Endothelial cell of umbilical vein (primary cell): ENCODE measurements around the gene BCR. TPM values are rescaled to one million over a fixed set of nuclear protein-coding genes. Genes with fewer than 3 reads are reported as not detected.
"Not testable (repeated sequence)": the region's sequence is repeated elsewhere in the genome, so short reads cannot be mapped to it uniquely, and the experiment has no call there.

Experiments used
- BruUV-seq: library from RNA; stranded (reverse); fragments of 400-500 nt; replicated peaks from 2 replicates; lab custom pipeline; 2021; lab: Mats Ljungman, UMichigan
- CTCF ChIA-PET: fragments of 300-600, 350-600 bp; sonication (Branson Sonifier 250); formaldehyde crosslinking; loops from one replicate; lab custom pipeline; 2021; ENCODE audit warnings: antibody characterized with exemption, inconsistent platforms; lab: Charles Lee
- POLR2A ChIA-PET: fragments of 300-600, 350-600 bp; sonication (Branson Sonifier 250); formaldehyde crosslinking; loops from one replicate; lab custom pipeline; 2021; ENCODE audit warnings: antibody characterized with exemption, inconsistent platforms; lab: Charles Lee
- DNase-seq: peaks from one replicate; pipeline ENCODE4 v3.0.0-alpha.2; 2011; ENCODE audit warnings: low read depth, low spot score
- FAIRE-seq: peaks from 2 replicates; lab custom pipeline; 2011; peaks lifted over from hg19 to GRCh38; lab: Jason Lieb, UNC
- H2AFZ ChIP-seq: 2 replicates; pipeline ENCODE4 v1.6.0; 2012; ENCODE audit warnings: low read depth, low read length, control low read depth, inconsistent platforms
- H3K27ac ChIP-seq: 2 replicates; pipeline ENCODE4 v1.5.1; 2011; ENCODE audit warnings: low read depth, mild to moderate bottlenecking, control low read depth, low read length, moderate library complexity; ENCODE audit not compliant: insufficient read depth
- H3K27me3 ChIP-seq, 2 experiments: 2 replicates each; pipeline versions ENCODE4 v1.6.0 to v1.6.1; 2011; ENCODE audit warnings: low read length in 2 of 2, mixed read lengths in 1 of 2; ENCODE audit not compliant: control insufficient read depth in 2 of 2, insufficient read depth in 2 of 2
- H3K36me3 ChIP-seq, 2 experiments: 2 replicates in 1 of 2; 3 replicates in 1 of 2; pipeline ENCODE4 v1.5.1; 2011; ENCODE audit warnings: low read length in 2 of 2, mild to moderate bottlenecking in 1 of 2, moderate library complexity in 1 of 2; ENCODE audit not compliant: control insufficient read depth in 2 of 2, insufficient read depth in 2 of 2; ENCODE audit errors: extremely low read depth in 1 of 2
- H3K4me1 ChIP-seq: 3 replicates; pipeline ENCODE4 v1.5.1; 2011; ENCODE audit warnings: mild to moderate bottlenecking, low read length; ENCODE audit not compliant: control insufficient read depth, insufficient read depth; ENCODE audit errors: extremely low read depth
- H3K4me2 ChIP-seq: 2 replicates; pipeline ENCODE4 v1.6.1; 2011; ENCODE audit warnings: low read length, control low read depth, mixed read lengths; ENCODE audit not compliant: insufficient read depth
- H3K4me3 ChIP-seq, 3 experiments: fragments of 200-600 bp in 1 of 3; sonication (generic), shearing (Covaris generic) in 1 of 3; replicated peaks in 1 of 3; 2 replicates each; pipeline ENCODE4 v1.5.1; 2011 to 2016; ENCODE audit warnings: control low read depth in 3 of 3, low read length in 3 of 3, mild to moderate bottlenecking in 2 of 3, inconsistent platforms in 1 of 3, low read depth in 1 of 3, moderate library complexity in 1 of 3; ENCODE audit not compliant: insufficient read depth in 1 of 3
- H3K79me2 ChIP-seq: 2 replicates; pipeline ENCODE4 v1.6.0; 2012; ENCODE audit warnings: low read length, inconsistent platforms; ENCODE audit not compliant: control insufficient read depth, insufficient read depth
- H3K9ac ChIP-seq: replicated peaks from 2 replicates; pipeline ENCODE3; 2011; ENCODE audit warnings: low read length, control low read depth; ENCODE audit not compliant: insufficient read depth; ENCODE audit errors: extremely low read depth
- H3K9me1 ChIP-seq: replicated peaks from 3 replicates; pipeline ENCODE4 v1.6.0; 2011; ENCODE audit warnings: mild to moderate bottlenecking, low read length; ENCODE audit not compliant: control insufficient read depth, insufficient read depth; ENCODE audit errors: extremely low read depth
- H3K9me3 ChIP-seq: replicated peaks from 2 replicates; pipeline ENCODE4 v1.5.1; 2012; ENCODE audit warnings: low read length, inconsistent platforms; ENCODE audit not compliant: control insufficient read depth, insufficient read depth
- H4K20me1 ChIP-seq: replicated peaks from 2 replicates; pipeline ENCODE3; 2011; ENCODE audit warnings: mild to moderate bottlenecking, low read length; ENCODE audit not compliant: control insufficient read depth, insufficient read depth; ENCODE audit errors: extremely low read depth
- CTCF ChIP-seq, 2 donors: IDR thresholded peaks; 1 replicate in 1 of 2; 2 replicates in 1 of 2; pipeline ENCODE4 v1.5.1; 2011; ENCODE audit warnings: low read length in 2 of 2, mild to moderate bottlenecking in 2 of 2, moderate library complexity in 2 of 2, control low read depth in 1 of 2, inconsistent platforms in 1 of 2, low read depth in 1 of 2; ENCODE audit not compliant: insufficient read depth in 1 of 2; ENCODE audit errors: extremely low read depth in 1 of 2
- EZH2 ChIP-seq: IDR thresholded peaks from 2 replicates; pipeline ENCODE4 v1.6.1; 2012; ENCODE audit warnings: borderline replicate concordance, low read depth, mild to moderate bottlenecking, moderate library complexity, low read length, inconsistent platforms; ENCODE audit not compliant: severe bottlenecking
- MYC ChIP-seq: IDR thresholded peaks from one replicate; pipeline ENCODE4 v1.6.1; 2011; ENCODE audit warnings: mild to moderate bottlenecking, low read depth, low read length
- dilution Hi-C: fragments of 300-500 bp; cut with MboI; formaldehyde crosslinking; loops from one replicate; pipeline ENCODE4 v1.15.0; 2019; ENCODE audit warnings: low sequenced_read_pairs; ENCODE audit not compliant: extremely low pct_ligation_motif_present
- intact Hi-C: fragments of 100-400 bp; cut with micrococcal nuclease; formaldehyde crosslinking; loops from one replicate; pipeline ENCODE4 v1.10.0; 2022
- polyA plus RNA-seq, 4 experiments: library from polyadenylated mRNA; depleted of rRNA in 3 of 4; stranded (reverse) in 3 of 4; unstranded in 1 of 4; fragments of >200 nt; gene quantifications; 2 replicates each; pipeline versions ENCODE4 v1.2.1 to v1.2.3, GENCODE V29; 2011 to 2012; ENCODE audit warnings: missing spikeins in 1 of 4
- total RNA-seq: library from RNA; stranded (reverse); gene quantifications from 2 replicates; pipeline ENCODE4 v1.2.3, GENCODE V29; 2021
- TF ChIP-seq, protein P1 (sequence below): IDR thresholded peaks from 2 replicates; pipeline ENCODE4 v1.6.1; 2011; ENCODE audit not compliant: insufficient read depth, insufficient read length

The BCR gene
- total and polyA plus RNA-seq, 2 donors (not counting 3 experiments of a cell fraction or from before 2014, with no cell fraction given) = 129 to 141 TPM

- intact Hi-C loops = loop anchor here (1.0 to 2.0 kb wide), 2 partner anchors 71 to 223 kb away; no protein-coding TSS in a partner anchor
These were observed 135.1 kb downstream of the BCR start for GRCh38 chr22:23315341-23315917.

DNA sequence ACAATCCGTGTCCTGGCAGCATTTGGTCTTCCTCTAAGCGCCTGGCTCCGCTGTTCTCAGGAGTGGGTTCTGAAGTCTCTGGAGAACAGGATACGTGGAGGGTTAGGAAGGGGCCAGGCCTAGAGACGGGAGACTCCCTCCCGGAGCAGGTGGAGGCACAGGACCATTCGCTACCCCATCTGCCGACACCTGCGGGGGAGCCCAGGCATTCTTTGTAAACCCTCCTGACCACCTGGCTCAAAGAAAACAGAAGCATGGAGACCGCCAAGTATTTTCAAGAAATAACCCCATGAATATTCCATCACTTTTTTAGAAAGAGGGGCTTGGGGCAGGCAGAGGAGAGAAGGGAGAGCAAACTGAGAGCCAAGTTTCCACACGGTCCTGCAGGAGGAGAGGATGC lies 136.3 kb downstream of the BCR start:
- H3K79me2 ChIP-seq, H3K9ac ChIP-seq, FAIRE-seq, H3K4me2 ChIP-seq, H3K4me3 ChIP-seq, CTCF ChIA-PET, intact Hi-C loops, H3K9me3 ChIP-seq, H3K4me1 ChIP-seq, H3K27ac ChIP-seq, H3K9me1 ChIP-seq, POLR2A ChIA-PET, H2AFZ ChIP-seq, DNase-seq, BruUV-seq, dilution Hi-C loops, H4K20me1 ChIP-seq, H3K27me3 ChIP-seq: not testable (repeated sequence)
- H3K36me3 ChIP-seq = peaks cover 0 to 19% of the 10 kb centered on the region in 2 experiments

More at GRCh38 chr22:23315341-23315917, 135.1 kb downstream of the BCR start:
- H3K9me3 ChIP-seq = no peaks in the 10 kb centered on the region
- H3K27me3 ChIP-seq = no peaks in the 10 kb centered on the region
- peak; percentile 49 for DNase-seq
- CTCF ChIA-PET = interaction anchor here (0.6 to 1.5 kb wide), 3 partner anchors 9 to 273 kb away, joined by 3 to 8 read pairs (median 4); no protein-coding TSS in a partner anchor
- peak; percentile 77 for FAIRE-seq
- no peak for TF ChIP-seq EZH2
- TF ChIP-seq, protein P1, sequence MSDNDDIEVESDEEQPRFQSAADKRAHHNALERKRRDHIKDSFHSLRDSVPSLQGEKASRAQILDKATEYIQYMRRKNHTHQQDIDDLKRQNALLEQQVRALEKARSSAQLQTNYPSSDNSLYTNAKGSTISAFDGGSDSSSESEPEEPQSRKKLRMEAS = no peak
- peak; percentile 55 to 67 for TF ChIP-seq CTCF (IDR thresholded peaks at IDR 0.05; ENCODE audit: extremely low read depth in 1 of 2, insufficient read depth in 1 of 2, low read depth in 1 of 2, low read length in 2 of 2)
- no peak for TF ChIP-seq MYC
- H3K27ac ChIP-seq = no peak overlapping the region
- H3K4me3 ChIP-seq = no peak overlapping the region
- H3K4me1 ChIP-seq = peaks cover 1% of the 10 kb centered on the region
- no peaks in the 10 kb centered on the region for H4K20me1 ChIP-seq
- no peaks in the 10 kb centered on the region for H3K79me2 ChIP-seq
- H3K4me2 ChIP-seq = no peak overlapping the region
- no peaks in the 10 kb centered on the region for H3K9me1 ChIP-seq
- peaks cover 0 to 19% of the 10 kb centered on the region in 2 experiments for H3K36me3 ChIP-seq
- POLR2A ChIA-PET = no interaction called here
- no peak overlapping the region for H3K9ac ChIP-seq
- TSS peak; percentile 53 for BruUV-seq
- dilution Hi-C loops = no loop called here
- no peak overlapping the region for H2AFZ ChIP-seq

GRCh38 chr22:23318316-23318715 lies 138.0 kb downstream of the BCR start:
- H3K36me3 ChIP-seq = not testable (repeated sequence)

More at GRCh38 chr22:23318316-23318715, 138.0 kb downstream of the BCR start:
- dilution Hi-C loops, POLR2A ChIA-PET, H3K9ac ChIP-seq, H3K79me2 ChIP-seq, H3K9me1 ChIP-seq, H3K4me3 ChIP-seq, H3K4me2 ChIP-seq, intact Hi-C loops, H4K20me1 ChIP-seq, FAIRE-seq, H2AFZ ChIP-seq, H3K27me3 ChIP-seq, H3K4me1 ChIP-seq, CTCF ChIA-PET, DNase-seq, BruUV-seq, H3K27ac ChIP-seq, H3K9me3 ChIP-seq: not testable (repeated sequence)
